Measurements from ENCODE around the gene CWC22.
"Not testable (repeated sequence)": the region's sequence is repeated elsewhere in the genome, so short reads cannot be mapped to it uniquely, and the experiment has no call there.

The CWC22 gene

DNA sequence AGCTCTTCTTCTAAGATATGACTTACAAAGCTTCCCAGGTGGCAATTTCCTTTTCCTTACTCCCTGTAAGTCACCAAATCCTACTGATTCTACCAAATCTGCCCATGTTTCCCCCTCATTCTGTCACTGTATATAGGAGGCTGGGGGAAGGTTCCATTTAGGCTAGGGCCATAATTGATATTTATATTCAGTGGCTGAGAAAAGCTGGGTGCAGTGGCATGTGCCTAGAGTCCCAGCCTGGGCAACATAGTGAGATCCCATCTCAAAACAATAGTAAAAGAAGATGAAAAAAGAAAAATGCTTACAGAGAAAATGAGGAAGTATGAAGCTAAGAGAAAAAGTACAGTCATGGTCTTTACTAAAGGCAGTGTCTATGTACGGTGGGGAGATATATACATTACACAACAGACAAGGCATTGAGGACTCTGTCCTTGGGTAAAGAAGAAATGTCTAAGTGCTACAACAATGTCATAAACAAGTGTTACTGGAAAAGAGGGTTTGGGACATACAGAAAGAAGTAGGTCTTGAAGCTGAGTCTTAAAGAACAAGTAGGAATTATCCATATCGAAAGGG is 4.8 kb downstream of the CWC22 start:
- no peak for DNase-seq

DNA sequence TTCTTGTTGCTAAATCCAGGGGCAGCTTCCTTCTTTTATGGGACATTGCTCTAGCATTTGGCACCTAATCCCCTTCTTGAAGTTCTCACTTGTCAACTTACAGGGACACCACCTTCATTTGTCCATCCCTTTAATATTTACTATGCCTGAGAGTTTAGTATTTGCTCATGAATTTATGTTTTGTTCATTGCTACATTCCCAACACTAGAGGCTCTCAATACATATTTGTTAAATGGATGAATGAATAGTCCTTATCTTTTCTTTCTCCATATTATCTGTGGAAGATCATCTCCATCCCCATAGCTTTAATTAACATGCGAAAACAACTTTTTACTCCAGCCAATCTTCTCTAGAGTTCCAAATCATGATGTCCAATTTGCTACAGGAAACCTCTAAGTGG is 5.4 kb downstream of the CWC22 start:
- DNase-seq = no peak

DNA sequence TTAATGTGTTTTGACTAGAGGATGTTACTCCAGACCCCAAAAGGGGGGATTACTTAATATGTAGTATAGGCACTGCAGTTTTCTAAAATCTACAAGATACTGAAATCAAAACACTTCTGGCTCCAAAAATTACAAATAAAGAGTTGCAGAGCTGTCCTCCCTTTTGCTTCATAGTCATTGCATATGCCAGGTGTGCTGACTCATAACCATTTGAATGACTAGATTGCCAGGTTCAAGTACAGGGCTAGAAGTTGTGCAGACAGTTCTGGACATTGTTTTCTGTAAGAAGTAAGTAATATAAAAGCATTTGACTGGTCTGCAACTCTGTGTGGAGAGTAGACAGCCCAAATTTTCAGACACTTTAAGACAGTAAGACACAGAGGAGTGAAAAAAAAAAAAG is 6.7 kb downstream of the CWC22 start:
- no peak for DNase-seq

DNA sequence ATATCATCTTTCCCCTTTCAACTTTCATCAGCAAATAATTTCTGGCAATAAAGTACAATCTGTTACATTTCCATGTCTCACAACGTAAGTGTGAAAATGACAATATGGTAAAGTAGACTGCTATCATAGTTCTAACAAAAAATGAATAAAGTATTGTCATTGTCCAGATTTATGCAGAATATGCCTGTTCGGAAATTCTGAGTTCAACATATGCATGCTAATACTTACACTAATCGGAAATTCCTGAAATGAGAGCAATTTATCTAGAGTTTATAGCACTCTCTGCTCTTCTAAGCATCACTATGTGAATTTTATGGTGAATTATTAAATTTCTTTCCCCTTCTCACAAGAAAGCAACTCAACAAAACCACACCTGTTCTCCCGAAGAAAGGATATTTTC is 8.1 kb downstream of the CWC22 start:
- no peak for DNase-seq

DNA sequence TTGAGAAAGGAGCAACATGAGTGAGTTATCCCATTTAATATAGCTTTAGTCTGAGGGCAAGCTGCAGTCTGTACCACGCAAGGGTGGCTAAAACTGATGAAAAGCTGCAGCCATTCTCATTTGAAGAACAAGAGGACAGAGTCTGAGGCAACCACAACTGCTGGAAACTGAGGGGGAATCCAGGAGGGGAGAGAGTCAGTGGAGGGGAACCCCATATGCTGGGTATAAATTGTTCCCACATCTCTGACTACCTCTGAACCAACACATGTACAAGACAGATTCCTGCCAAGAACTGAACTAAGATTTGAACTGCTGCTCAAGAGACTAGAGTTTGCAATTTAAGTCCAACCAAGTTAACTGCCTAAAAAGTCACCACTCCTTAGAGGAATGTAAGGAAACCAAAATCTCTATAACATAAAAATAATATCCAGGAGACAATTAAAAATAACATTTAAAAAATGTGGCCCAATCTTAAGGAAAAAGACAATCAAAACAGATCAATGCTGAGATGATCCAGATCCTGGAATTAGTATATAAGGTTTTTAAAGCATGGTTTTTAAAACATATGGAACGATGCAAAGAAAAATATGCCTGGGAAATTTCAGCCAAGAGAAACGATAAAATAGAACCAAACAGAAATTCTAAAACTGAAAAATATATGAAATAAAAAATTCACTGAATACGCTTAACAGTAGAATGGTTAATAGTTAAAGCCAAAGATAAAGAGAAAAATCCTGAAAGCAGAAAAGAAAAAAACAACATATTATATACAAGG is 11.2 kb downstream of the CWC22 start:
- DNase-seq = no peak

DNA sequence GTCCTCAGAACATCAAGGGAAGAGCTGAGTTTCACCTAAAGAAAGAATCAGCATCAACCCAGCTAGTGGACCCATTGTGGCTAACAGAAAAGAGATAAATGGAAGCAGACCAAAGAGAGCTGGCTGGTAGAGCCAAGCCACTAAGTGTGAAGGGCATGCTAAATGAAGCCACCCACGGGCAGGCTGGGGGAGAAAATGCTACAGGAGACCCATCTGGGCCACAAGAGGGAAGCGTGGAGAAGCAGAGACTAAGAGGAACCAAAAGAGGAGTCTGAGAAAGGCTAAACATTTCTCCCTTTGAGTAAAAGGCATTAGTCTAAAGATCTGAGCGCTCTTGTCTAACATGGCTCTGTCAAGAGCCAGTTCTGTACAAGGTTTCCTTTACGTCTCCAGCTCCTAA is 15.8 kb downstream of the CWC22 start:
- DNase-seq = no peak

DNA sequence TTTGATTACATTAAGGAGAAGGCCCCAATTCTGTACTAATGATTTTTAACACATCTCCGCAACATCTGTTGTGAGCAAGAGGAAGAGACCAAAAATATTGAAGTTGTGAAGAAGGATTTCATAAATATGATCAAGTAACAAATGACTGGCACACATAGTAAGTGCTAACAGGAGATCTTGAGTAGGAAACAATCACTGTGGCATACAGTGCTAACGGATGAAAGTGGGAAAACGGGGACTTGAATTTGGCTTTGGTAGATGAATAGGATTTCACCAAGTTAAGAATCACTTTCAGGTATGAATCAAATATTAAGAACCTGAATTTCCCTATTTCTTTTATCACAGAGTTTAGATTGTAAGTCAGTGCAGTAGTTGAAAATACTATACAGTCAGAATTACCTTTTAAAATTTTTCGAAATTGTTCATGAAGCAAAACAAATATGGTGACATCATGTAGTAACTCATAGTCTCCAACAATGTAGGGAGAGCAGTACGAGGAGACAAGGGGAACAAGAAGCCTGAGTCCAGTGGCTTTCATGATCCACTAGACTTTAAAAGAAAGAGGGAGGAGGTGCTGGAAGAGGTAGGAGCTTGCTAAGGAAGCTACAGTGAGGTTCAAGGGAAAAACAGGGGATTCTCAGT is 16.3 kb downstream of the CWC22 start:
- DNase-seq = no peak

DNA sequence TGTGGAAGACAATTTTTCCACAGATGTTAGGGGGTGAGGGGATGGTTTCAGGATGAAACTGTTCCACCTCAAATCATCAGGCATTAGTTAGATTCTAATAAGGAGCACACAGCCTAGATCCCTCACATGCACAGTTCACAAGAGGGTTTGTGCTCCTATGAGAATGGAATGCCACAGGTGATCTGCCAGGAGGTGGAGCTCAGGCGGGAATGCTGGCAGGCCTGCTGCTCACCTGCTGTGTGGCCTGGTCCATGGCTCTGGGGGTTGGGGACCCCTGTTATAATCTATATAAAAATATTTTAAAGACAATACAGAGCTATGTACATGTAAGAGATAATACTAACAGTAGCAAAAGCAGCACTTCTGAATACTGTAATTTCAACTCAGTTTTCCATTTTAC is 19.2 kb downstream of the CWC22 start:
- no peak for DNase-seq

DNA sequence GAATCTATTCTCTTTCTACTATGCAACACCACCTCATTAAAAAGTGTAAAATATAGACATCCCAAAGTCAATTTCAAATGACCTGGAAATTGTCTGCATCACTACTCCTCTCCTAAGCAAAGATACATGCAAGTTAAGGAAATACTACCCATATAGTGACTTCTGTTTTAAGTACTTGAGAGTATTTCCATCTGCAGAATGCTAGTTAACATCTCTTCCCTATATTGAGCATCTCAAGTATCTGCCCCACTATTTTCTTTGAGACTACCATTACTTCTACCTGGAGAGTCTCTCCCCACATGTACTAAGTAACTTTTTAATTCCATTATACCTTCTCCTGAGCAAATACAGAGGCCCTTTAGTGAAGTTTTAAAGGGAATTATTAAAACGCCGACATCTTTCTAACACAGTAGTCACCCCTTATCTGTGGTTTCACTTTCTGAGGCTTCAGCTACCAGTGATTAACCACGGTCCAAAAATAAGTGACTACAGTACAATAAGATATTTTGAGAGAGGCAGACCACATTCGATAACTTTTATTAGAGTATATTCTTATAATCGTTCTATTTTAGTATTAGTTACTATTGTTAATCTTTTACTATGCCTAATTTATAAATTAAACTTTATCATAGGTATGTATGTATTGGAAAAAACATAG is 21.8 kb downstream of the CWC22 start:
- no peak for DNase-seq

DNA sequence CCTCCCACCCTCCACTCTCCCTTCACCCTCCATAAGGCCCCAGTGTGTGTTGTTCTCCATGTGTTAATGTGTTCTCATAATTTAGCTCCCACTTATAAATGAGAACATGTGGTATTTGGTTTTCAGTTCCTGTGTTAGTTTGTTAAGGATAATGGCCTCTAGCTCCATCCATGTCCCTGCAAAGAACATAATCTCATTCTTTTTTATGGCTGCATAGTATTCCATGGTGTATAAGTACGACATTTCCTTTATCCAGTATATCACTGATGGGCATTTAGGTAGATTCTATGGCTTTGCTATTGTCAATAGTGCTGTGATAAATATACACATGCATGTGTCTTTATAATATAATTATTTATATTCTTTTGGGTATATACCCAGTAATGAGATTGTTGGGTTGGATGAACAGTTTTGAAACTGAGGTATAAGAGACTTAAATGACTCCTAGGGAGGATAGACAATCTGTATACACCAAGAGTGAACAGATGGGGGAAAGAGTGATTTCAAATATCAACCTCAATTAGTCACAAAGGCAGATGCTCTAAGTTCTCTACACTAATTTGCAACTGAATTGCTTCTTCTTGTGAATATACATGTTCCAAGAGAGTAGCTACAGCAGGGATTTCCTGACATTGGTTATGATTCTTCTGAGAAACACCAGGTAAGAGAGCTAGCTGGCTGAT is 23.7 kb downstream of the CWC22 start:
- DNase-seq = no peak

DNA sequence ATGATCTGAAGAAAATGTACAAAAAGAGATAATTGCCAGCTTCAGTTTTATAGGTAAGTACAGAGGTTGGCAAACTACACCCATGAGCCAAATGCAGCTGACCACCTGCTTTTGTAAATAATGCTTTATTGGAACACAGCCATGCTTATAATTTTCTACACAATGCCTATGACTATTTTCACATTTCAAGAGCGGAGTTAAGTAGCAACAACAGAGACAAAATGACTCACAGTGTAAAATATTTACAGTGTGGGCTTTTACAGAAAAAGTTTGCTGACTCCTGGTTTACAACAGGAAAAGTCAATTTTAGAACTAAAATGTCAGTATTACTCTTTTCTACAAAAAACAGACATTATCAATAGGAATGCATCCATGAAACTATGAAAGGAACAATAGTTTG is 26.0 kb downstream of the CWC22 start:
- DNase-seq = no peak

DNA sequence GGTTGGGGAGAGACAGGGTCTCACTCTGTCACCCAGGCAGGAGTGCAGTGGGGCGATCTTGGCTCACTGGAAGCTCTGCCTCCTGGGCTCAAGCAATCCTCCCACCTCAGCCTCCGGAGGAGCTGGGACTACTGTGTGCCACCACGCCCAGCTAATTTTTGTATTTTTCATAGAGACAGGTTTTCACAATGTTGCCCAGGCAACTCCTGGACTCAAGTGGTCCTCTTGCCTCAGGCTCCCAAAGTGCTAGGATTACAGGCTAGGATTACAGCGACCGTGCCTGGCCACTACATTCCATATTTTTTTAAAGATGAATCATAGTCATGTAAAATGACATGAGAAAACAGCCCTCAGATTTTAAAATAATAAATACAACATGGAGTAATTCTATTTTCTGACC is 32.3 kb downstream of the CWC22 start:
- DNase-seq = no peak

DNA sequence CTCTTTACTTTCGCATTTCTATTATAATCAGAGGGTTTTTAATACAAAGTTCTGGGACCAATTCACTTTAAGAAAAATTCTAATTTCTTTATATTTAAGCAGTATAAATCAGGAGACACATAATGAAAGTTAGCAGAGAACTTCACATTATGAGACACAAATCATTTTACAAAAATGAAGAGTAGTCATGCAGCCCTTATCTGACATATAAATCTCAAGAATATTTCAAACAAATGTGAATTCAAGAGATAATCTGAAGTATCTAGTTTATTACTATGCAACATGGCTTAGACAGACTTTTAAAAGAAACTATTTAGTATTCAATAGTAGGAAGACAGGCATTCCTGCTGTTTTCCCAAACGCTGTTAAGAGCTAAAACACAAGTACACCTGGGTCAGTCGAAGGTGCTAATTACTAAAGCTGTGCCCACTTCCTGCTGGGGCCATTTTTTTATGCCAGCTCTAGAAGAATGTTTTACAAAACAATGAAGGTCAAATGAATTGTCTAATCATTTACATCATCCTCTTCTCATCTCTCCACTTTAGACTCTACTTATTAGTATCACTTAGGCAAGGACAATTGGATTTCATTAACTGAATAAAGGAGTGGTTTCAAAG is 40.2 kb downstream of the CWC22 start:
- no peak for DNase-seq

DNA sequence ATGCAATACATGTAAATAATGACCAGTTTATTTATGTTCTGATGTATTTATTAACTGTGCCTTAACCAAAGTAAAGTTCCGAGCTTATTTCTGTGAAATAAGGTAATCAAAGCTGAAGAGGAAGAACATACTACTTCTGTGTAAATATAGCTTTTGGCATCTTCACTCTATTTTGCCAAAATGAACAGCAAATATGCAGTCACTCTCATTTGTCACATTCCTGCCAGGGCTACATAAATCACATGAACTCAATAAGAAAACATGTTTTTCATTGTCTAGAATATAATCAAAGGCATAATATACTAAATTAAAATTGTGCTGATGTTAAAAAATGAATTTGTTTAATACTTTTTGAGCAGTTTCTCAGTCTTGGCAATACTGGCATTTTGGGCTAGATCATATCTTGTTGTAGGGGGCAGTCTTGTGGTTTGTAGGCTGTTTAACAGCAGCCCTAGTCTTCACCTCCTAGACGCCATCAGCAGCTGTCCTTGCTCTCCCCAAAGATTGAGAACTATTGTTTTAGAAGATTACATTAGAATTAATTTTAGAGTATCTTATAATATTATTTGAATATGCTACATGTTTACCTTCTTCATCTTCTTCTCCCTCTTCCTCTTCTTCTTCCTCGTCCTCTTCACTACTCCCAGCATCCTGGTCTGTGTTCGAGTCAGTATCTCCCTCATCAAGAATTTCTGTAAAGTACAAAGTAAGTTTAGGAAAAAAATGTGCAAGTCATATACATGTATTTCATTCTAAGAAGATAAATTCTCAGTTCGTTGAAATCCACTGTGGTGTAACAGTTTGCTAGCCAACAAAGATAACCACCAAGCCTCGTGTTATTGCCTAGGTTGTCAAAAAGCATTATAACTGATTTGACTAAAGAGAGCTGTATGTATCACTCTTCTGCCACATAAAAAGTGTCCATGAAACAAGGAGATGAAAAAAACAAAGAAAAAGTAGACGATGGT is 41.5 kb downstream of the CWC22 start:
- no peak for DNase-seq

DNA sequence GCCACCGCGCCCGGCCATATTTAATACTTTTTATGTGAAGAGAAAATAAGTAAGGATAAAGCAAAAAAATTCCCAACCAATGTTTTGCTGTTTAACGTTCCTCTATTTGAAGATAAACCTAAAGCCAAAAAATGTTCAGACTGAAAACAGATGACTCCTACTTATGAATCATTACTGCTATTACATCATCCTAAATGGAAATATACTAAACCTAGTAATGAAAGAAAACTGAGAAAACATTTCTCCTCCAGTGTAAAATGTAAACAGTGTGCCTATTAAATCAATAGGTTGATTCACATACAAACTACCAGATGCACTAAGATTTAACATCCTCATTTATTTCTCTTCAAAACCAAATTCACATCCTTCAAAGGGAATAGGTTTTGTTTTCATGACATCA is 43.5 kb downstream of the CWC22 start:
- no peak for DNase-seq

DNA sequence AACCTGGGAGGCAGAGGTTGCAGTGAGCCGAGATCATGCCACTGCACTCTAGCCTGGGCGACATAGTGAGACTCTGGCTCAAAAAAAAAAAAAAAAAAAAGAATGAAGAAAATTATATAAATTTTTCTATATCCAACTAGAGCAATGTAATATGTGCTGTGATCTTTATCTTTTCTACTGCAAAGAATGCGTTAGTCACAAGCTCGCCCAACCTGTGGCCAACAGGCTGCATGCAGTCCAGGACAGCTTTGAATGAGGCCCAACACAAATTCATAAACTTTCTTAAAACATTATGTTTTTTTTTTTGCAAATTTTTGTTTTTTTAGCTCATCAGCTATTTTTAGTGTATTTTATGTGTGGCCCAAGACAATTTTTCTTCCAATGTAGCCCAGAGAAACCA is 48.8 kb downstream of the CWC22 start:
- DNase-seq = not testable (repeated sequence)

DNA sequence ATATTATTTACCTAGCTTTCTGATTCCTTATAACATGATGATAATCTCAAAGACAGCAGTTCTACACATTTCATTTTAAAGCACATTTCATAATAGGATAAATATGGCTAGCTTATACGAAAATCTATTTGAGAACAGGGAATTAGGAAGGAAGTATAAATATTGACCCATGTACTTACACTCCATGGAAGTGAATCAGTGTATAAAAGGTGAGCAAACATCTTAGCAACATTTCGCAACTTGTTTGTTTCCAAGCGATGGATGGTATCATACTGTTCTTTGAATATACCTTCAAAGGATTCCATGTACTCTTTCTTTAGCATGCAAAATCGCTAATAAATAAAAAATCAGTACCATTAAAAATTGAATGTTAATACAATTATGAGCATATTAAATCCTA is 53.1 kb downstream of the CWC22 start:
- no peak for DNase-seq

DNA sequence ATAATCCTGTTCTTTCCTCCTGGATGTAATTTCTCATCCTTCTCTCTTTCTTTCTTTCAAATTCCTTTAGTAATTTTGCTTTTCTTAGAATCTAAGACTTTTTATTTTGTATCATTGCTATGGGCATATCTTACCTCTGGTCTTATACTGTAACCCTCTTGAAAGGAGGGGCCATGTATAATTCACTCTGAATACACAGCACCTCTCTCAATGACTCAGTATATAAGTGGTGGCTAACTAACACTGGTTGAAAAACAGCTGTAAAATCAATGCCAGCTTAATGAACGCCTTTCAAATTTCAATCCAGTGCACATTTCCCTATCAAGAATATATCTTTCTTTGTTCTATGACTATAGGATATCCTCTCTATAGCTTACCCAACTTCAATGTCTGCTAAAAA is 53.7 kb downstream of the CWC22 start:
- no peak for DNase-seq

DNA sequence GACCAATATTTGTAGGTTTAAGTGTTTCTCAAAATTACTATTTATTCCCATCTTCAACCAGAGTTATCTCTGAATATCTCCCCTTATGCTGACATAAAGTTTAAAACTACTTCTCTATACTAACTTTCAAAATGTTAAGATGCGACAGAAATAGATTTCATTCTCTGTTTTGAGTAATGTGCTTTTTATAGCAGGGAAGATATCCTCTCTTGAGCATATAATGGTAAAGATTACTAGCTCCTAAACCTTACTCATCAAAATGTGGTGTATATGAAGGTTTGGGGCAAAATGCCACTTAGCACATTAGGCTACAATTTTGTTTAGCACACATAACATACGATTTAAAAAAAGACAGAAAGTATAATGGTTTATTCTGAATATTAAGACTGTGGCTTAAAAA is 54.4 kb downstream of the CWC22 start:
- DNase-seq = no peak

DNA sequence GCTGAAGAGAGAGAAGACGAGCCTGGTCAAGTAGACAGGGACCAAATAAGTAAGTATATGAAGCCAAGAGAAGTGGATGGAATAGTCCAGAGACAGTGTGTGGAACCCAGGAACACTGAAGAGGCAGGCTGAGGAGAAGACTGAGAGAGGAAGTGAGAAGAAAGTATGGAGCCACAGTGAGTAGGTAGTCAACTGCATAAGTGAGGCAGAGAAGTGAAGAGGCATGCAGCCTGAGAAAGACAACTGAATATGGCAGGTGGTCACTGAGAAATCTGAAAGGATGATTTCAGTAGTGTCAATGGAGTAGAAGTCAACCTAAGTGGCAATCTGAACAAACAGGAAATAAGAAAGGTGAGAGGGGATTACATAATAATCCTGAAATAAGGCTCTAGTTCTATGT is 55.4 kb downstream of the CWC22 start:
- DNase-seq = no peak

DNA sequence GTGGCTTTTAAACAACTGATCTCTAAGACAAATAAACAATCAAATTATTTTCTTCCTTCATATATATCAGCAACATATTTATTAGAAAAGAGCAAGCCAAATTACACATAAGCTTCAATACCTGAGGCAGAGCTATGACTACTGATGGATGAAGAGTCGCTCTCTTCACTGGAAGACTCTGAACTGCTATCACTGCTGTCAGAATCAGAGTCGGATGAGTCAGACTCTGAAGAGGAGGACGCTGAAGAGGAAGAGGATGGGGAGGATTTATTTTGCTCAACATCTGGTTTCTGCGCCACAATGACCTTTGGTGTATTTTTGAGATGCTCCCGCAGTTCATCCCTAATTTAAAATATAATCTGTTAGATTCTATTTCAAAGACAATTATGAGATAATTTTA is 56.7 kb downstream of the CWC22 start:
- no peak for DNase-seq

DNA sequence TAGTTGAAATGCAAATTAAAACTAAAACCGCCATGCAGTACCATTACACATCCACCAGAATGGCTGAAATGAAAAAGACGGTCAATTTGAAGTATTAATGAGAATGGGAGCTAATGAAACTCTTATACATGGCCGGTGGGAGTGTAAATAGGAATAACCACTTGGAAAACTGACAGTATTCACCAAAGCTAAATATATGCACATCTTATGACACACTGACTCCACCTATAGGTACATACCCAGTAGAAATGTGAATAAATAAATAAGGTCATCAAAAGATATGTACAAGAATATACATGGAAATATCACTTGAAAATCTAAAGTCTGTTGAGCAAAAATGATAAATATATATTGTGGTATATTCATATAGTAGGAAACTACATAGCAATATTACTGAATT is 57.7 kb downstream of the CWC22 start:
- DNase-seq = no peak
